Midbrain (tissue), 1 donor: ENCODE measurements around the gene NR2F6.

ENCODE experiments used
- DNase-seq: peaks from one replicate; lab custom pipeline; 2025; lab: John Stamatoyannopoulos, UW

Gene NR2F6

GRCh38 chr19:17263712-17264640 is 18.3 kb upstream of the NR2F6 start:
- no peak for DNase-seq

DNA sequence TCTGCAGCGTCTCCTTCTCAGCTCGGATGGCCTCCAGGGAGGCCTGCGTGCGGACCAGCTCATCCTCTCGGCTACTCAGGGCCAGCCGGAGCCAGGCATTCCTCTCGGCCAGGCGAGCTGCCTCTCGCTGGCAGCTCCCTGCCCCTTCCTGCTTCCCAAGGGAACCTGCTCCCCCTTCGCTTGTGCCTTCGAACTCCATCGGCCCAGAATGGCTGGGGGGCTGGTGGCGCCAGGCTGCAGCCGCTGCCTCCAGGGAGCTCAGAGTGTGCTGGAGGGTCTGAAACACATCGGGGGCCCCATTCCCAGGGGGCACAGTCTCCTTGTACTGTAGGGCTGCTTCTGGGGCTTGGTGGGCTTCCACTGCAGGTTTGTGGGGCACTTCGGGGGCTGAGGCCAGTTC is 16.8 kb upstream of the NR2F6 start:
- no peak for DNase-seq

GRCh38 chr19:17260842-17261325 is 15.2 kb upstream of the NR2F6 start:
- DNase-seq = peak; percentile 50

DNA sequence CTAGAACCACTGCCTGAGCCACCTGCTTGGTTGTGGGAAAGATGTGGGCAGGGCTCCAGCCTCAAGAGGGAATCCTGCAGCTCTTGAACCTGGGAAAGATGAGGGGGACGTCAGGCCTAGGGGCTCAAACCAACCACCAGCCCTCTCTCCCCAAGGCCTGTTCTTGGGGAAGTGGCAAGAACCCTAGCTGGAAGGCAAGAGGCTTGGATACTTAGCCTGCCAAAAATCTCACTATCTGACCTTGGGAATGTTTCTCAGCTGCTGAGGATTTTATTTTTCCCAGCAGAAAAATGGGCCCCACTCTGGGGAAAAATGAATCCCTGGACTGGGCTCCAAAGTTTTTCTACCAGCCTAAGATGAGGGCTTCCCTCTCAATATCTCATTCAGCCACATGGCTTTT is 14.2 kb upstream of the NR2F6 start:
- no peak for DNase-seq

DNA sequence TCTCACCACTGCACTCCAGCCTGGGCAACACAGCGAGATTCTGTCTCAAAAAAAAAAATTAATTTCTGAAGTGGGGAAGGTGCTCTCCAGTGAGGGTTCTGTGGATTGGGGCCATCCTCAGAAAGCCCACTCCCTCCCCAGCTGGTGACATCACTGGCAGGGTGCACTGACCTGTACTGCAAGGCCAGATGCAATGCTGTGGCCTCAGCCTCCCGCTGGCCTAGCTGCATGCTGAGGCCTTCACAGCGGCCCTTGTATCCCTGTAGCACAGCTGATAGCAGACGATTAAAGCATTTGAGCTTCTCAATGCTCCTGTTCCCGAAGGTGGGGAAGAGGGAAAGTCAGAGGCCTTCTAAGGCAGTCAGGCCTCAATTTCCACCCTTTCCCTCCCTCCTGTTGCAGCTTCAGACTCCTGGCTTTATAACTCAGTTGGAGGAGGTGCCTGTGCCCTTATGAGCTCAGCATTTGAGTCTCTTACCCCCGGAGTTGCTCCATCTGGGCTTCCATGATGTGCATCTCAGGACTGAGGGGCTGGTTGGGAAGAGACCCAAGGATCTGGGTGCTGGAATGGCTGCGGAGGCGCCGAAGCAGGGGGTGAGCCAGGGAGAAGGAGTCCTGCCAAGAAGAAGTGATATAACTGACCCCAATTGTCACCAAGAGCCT is 13.5 kb upstream of the NR2F6 start:
- DNase-seq = no peak

DNA sequence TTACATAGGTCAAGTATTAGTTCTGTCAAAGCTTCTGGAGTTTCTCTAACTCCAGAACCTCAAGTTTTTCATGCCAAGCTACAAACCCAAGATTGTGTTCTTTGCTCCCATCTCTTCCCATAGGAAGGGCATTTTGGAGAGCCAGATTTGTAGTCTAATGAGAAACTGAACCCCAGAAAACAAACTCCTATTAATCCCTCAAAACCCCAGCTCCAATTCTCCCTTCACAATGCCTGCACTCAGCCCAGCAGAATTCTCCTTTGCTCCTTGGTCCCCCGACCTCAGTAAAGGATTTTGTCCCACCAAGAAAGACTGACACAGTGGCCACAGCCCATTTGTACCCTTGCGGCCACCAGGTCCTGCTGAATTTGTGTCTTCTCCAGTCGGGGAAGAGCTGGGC is 10.4 kb upstream of the NR2F6 start:
- no peak for DNase-seq

- no peak for DNase-seq
These were observed 9.5 kb upstream of the NR2F6 start for GRCh38 chr19:17255150-17255621.

GRCh38 chr19:17254636-17255035 is 8.9 kb upstream of the NR2F6 start:
- no peak for DNase-seq

DNA sequence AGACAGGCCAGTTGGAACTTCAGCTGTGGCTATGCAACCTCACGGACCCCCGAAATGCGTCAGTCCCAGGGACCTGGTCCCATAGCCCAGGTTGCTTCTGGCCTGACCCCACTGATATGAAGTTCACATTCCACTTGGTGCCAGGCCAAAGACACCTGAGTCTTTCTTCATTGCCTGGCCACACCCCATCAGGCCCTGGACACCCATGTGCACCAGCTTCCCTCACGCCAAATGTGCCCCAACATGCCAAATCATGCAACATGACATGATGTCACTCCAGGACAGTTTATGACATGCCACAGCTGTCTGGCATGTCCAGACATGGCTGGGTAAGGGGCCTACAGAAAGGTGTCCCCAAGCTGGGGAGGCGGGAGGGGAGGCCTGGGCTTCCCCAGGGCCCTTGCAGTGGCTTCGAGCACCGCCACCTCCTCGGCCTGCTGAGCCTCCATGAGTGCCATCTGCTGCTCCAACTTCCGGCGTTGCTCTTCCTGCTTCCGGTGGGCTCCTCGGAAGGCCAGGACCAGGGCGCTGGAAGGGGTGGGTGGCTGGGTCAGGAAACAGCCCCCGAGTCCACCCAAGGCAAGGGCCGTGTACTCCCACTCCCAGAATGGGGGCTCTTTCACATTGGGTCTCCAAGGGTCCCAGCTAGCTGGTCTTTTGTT is 4.3 kb upstream of the NR2F6 start:
- no peak for DNase-seq

DNA sequence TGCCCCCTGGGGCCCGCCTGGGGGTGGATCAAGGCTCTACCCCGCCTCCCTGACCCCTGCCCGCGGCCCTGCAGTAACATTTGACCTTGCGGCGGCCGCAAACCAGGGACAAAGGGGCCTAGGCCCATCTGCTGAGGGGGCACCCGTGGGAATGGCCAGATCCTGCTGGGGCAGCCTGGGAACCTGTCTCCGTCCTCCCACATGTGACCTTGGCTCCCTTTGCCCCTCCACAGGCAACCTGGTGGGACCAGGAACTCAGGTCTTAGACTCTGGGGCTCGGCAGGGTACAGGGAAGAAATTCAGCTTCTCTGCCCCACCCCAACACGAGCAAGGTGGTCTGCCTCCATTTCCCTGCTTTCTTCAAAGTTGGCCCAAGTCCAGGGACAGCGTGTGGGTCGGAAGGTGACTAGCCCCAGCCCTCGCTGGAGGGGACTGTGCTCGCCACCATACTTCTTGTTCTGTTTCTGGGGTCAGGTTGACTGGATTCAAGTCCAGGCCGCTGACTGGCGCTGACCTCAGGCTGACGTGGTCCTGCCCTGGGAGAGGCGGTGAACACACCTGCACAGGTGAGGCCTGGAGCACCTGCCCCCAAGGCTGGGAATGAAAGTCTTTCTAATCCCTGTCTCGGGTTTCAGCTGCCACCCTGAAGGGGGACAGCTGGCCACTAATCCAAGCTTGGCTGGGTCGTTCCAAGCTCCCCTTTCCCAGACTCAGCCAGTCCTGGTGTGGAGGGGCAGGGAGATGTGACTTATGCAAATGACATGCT is 2.5 kb upstream of the NR2F6 start:
- no peak for DNase-seq

DNA sequence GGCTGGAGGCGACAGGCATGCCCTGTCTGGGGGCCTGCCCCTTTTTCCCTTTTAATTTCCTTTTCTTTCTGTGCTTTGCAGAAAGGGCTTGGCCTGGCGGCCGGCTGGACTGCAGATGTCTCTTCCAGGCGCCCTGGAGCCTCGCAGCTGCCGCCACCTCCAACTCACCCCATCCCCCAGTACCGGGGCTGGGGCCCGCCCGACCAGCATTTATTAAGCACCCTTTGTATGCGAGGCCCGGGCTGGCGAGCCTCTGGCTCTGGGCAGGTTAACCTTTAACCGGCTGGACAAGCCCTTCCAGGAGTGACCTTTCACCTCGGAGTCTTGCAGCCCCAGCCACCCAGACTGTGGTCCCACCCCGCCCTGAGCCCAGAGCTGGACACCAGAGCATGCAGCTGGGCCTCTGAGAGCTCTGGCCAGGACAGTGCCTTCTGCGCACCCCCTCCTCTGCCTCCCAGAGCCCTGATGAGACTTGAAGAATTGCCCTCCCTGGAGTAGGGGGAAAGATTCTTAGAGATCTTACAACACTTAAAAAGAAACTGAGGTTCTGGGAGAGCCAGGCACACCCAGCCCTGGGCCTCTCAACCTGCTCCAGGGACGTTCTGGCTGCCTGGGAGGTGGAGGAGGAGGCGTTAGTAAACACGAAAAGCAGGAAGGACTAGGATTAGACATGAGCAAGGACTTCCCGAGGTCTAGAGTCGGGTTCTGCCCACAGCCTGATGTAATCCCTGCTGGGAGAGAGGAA is 1.1 kb upstream of the NR2F6 start:
- DNase-seq = peak; percentile 37

GRCh38 chr19:17244618-17245534 is 843 bp downstream of the NR2F6 start:
- DNase-seq = no peak

DNA sequence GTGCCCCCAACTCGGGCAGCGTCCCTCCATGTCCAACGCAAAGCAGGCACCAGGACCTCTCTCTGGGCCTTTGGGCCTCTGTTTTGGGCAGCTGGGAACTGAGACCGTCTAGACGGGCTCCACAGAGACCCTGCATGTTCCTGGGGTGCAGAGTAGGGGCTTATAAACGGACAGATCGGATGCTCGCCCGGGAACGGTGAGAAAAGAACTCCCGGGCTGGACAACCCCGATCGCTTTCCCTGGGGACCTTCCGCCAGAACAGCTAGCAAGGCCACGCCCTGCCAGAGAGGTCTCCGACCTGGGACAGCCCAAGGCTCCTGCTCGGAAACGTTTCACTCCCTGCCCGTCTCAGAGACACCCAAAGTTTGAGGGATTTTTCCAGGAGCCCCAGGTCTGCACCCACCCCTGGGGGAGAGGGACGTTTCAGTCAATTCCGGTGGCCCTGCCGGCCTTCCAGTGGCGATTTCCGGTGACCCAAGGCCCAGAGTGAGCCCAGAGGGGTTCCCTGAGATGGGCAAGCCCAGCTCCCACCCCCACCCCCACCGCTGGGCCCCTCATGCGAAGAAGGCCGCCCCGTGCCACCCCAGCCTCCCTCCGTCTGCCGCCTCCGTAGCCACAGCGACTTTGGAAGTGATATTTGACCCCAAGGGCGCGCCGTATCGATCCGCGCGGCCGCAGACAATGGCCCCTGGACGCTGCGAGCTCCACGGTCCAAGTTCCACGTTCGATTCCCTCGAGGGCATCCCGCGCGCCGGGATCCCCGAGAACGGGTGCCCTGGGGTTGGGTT is 1.7 kb downstream of the NR2F6 start:
- DNase-seq = no peak

- no peak for DNase-seq
These were observed 2.4 kb downstream of the NR2F6 start for GRCh38 chr19:17243211-17243829.

DNA sequence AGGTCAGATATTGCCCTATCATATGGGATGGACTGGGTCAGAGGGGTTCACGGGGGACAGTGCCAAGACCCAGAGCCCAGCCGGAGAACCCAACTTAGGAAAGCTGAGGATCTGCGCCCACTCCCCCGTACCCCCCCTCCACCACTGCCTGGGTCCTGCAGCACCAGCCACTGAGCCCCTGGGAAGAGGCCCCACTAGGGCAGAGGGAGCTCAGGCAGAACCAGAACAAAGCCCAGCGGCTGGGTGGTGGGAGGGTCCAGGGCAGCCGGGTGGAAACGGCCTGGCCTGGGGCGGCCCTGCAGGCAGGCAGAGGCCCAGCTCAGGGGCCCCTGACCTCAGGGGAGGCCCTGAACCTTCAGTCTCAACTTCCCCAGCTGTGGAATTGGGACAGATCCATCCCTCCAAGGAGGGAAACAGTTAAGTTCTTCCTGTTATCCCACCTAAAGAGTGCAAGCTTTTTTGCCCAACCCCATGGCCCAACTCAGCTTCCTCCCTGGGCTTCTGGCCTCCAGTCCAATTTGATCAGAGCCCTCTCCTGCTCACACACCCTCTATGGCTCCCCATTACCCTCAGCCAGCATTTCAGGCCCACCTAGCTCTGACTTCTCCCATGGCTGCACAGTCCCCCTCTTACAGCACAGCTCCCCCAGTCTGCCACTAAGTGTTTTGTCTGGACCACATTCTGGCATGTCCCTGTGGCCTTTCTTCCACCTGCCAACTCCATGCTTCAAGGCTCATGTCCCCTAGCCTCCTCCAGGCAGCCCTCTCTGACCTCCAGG is 3.1 kb downstream of the NR2F6 start:
- no peak for DNase-seq

DNA sequence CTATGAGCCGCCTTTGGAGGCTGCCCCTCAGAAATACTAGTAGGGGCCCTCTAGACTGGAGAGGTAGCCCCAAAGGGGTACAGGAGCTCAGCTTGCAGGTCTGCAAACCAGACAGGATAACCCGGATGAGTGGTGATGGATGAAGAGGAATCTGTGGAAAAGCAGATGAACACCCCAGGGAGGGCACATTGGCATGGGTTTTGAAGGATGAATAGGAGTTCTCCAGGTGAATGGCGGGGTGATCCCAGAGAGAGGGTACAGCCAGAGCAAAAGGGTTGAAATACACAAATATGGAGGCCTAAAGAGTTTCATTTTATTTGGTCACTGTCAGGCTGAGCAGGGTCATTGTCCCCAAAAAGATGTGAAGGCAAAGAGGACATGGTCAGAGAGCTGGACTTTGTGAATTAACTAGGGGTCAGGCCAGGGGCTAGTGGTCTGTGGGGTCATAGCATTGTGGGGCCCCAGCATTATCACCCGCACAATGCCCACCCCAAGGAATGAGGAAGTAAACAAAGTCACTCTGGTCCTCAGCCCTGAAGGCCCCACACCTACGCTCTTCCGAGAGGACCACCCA is 4.8 kb downstream of the NR2F6 start:
- no peak for DNase-seq

- DNase-seq = no peak
These were observed 5.5 kb downstream of the NR2F6 start for GRCh38 chr19:17240062-17240752.
